ENCODE results near the gene TMEM245.

The TMEM245 gene

GRCh38 chr9:109012876-109013678, 106.7 kb downstream of the TMEM245 start, which contains the start of gene CTNNAL1 (continued):
- TF ChIP-seq ZNF146 (tag by site-specific recombination; IDR thresholded peaks at IDR 0.05): no peak
- TF ChIP-seq KLF16 (tag by site-specific recombination; IDR thresholded peaks at IDR 0.05): no peak
- no peak for TF ChIP-seq ZNF426 (tag by site-specific recombination; IDR thresholded peaks at IDR 0.05)
- TF ChIP-seq YY2 (tag by site-specific recombination; IDR thresholded peaks at IDR 0.05): no peak
- TF ChIP-seq, protein P1, sequence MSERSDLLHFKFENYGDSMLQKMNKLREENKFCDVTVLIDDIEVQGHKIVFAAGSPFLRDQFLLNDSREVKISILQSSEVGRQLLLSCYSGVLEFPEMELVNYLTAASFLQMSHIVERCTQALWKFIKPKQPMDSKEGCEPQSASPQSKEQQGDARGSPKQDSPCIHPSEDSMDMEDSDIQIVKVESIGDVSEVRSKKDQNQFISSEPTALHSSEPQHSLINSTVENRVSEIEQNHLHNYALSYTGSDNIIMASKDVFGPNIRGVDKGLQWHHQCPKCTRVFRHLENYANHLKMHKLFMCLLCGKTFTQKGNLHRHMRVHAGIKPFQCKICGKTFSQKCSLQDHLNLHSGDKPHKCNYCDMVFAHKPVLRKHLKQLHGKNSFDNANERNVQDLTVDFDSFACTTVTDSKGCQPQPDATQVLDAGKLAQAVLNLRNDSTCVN (tag by site-specific recombination; optimal IDR thresholded peaks at IDR 0.05): peak; percentile 61
- TF ChIP-seq ZNF658 (tag by site-specific recombination; IDR thresholded peaks at IDR 0.05): no peak
- no peak for TF ChIP-seq ZBTB10 (tag by site-specific recombination; IDR thresholded peaks at IDR 0.05)
- TF ChIP-seq ZNF571 (tag by site-specific recombination; IDR thresholded peaks at IDR 0.05): no peak
- TF ChIP-seq ZBTB1 (tag by site-specific recombination; IDR thresholded peaks at IDR 0.05): no peak
- TF ChIP-seq ZNF416 (tag by site-specific recombination; IDR thresholded peaks at IDR 0.05): no peak
- TF ChIP-seq FEZF1 (tag by site-specific recombination; IDR thresholded peaks at IDR 0.05): no peak
- no peak for TF ChIP-seq ZNF2 (tag by site-specific recombination; IDR thresholded peaks at IDR 0.05)

DNA sequence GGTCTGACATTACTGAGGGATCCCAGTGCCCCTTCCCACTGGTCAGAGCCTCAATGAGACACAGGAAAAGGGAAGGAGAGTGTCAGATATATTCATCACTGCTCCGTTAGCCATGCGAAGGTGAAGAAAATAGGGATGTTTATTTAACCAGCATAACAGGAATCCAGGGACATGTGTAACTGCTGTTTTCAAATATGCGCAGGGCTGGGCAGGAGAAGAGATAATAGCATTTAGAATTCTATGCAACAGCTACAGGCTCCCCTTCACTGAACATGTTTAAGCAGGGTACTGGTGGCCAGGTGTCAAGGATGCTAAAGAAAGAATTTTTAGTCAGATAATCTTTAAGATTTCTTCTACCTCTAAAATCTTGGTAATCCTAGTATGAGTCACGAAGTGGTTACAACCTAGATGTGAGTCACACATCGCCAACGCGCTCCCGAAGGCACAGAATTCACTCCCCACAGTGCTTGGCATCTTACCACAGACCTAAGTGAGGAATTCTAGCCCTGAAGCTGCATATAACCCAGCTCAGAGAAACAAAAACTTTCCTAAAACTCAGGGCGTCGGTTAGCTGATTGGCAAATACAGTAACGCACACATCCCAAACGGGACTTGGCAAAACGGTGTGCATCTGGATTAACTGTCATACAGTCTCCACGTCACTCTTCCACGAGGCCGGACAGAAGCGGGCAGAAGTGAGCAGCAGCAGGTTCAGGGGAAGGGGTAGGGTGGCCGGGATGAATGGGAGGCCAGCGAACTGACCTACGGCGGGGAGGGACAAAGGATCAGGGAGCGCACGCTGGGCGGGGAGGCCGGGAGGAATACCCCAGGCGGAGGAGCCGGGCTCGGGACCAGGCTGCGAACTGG, 107.5 kb downstream of the TMEM245 start:
- no peaks in the 10 kb centered on the region for H3K9me3 ChIP-seq (ENCODE audit: control insufficient read depth, insufficient read depth, low read depth, low read length)
- peaks cover 0 to 1% of the 10 kb centered on the region in 2 experiments; a peak in 2 of 3 replicates for H3K36me3 ChIP-seq (ENCODE audit: control insufficient read depth in 2 of 2, insufficient read depth in 1 of 2, low read length in 2 of 2)
- H3K4me1 ChIP-seq (ENCODE audit: control insufficient read depth, insufficient read depth, low read length): peaks cover 9% of the 10 kb centered on the region; the same call in 1 of the 2 replicates
- POLR2A ChIA-PET: interaction anchor here (2.8 kb wide), 1 partner anchor 107 kb away, joined by 13 read pairs; the partner anchor contains the start of gene TMEM245
- CTCF ChIA-PET: no interaction called here
- H3K4me3 ChIP-seq (ENCODE audit: low read depth, low read length): peak overlapping the region; percentile 80
- peak overlapping the region; percentile 85; the same call in 1 of the 2 replicates for H3K27ac ChIP-seq (ENCODE audit: extremely low read depth, low read depth, low read length)
- no peak for TF ChIP-seq YY2 (tag by site-specific recombination; IDR thresholded peaks at IDR 0.05)
- TF ChIP-seq ZNF670 (tag by site-specific recombination; IDR thresholded peaks at IDR 0.05; ENCODE audit: low read depth): no peak
- no peak for TF ChIP-seq ZNF514 (tag by site-specific recombination; IDR thresholded peaks at IDR 0.05)
- no peak for TF ChIP-seq ZNF645 (tag by site-specific recombination; IDR thresholded peaks at IDR 0.05)
- no peak for TF ChIP-seq MEIS1 (CRISPR knock-in tag; IDR thresholded peaks at IDR 0.05; ENCODE audit: borderline replicate concordance)
- TF ChIP-seq, protein P2, sequence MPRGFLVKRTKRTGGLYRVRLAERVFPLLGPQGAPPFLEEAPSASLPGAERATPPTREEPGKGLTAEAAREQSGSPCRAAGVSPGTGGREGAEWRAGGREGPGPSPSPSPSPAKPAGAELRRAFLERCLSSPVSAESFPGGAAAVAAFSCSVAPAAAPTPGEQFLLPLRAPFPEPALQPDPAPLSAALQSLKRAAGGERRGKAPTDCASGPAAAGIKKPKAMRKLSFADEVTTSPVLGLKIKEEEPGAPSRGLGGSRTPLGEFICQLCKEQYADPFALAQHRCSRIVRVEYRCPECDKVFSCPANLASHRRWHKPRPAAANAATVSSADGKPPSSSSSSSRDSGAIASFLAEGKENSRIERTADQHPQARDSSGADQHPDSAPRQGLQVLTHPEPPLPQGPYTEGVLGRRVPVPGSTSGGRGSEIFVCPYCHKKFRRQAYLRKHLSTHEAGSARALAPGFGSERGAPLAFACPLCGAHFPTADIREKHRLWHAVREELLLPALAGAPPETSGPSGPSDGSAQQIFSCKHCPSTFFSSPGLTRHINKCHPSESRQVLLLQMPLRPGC (tag by site-specific recombination; IDR thresholded peaks at IDR 0.05): no peak
- TF ChIP-seq KLF7 (tag by site-specific recombination; IDR thresholded peaks at IDR 0.05; ENCODE audit: borderline replicate concordance): no peak
- no peak for TF ChIP-seq ZNF785 (tag by site-specific recombination; IDR thresholded peaks at IDR 0.05)
- no peak for TF ChIP-seq ZNF350 (tag by site-specific recombination; IDR thresholded peaks at IDR 0.05)
- no peak for TF ChIP-seq PBX3 (CRISPR knock-in tag; IDR thresholded peaks at IDR 0.05)
- no peak; the same call in 1 of the 2 replicates for TF ChIP-seq ZBTB20 (tag by site-specific recombination; IDR thresholded peaks at IDR 0.05)
- no peak for TF ChIP-seq ZNF510 (tag by site-specific recombination; IDR thresholded peaks at IDR 0.05; ENCODE audit: insufficient replicate concordance)
- no peak for TF ChIP-seq ZNF292 (tag by site-specific recombination; IDR thresholded peaks at IDR 0.05; ENCODE audit: borderline replicate concordance, low read depth)
- TF ChIP-seq PRDM1 (tag by site-specific recombination; IDR thresholded peaks at IDR 0.05): no peak
- no peak for TF ChIP-seq ZNF560 (tag by site-specific recombination; IDR thresholded peaks at IDR 0.05; ENCODE audit: borderline replicate concordance)
